Astrocyte of the cerebellum (primary cell): Measurements from ENCODE around the gene CHPT1.

Experiments used
- DNase-seq: peaks from one replicate; pipeline ENCODE4 v3.0.0-alpha.2; 2011; ENCODE audit warnings: low read depth
- H3K4me3 ChIP-seq: 2 replicates; pipeline ENCODE4 v1.5.1; 2011; ENCODE audit warnings: mild to moderate bottlenecking, low read depth, low read length, moderate library complexity
- in situ Hi-C: cut with HindIII; loops from 2 replicates; pipeline ENCODE4 v1.10.0; 2017; ENCODE audit warnings: low sequenced_read_pairs
- TF ChIP-seq, protein P1 (sequence below): IDR thresholded peaks from 2 replicates; pipeline ENCODE4 v1.5.1; 2012; ENCODE audit warnings: low read length, low read depth, moderate library complexity, mild to moderate bottlenecking; ENCODE audit errors: missing control alignments

The CHPT1 gene

GRCh38 chr12:101697197-101697929 is at the start of gene CHPT1:
CHPT1 (plus strand) TSS chr12:101697640; CDS start chr12:101697862, 222 bp downstream.
- in situ Hi-C loops: no loop called here
- no peak for DNase-seq
- TF ChIP-seq, protein P1, sequence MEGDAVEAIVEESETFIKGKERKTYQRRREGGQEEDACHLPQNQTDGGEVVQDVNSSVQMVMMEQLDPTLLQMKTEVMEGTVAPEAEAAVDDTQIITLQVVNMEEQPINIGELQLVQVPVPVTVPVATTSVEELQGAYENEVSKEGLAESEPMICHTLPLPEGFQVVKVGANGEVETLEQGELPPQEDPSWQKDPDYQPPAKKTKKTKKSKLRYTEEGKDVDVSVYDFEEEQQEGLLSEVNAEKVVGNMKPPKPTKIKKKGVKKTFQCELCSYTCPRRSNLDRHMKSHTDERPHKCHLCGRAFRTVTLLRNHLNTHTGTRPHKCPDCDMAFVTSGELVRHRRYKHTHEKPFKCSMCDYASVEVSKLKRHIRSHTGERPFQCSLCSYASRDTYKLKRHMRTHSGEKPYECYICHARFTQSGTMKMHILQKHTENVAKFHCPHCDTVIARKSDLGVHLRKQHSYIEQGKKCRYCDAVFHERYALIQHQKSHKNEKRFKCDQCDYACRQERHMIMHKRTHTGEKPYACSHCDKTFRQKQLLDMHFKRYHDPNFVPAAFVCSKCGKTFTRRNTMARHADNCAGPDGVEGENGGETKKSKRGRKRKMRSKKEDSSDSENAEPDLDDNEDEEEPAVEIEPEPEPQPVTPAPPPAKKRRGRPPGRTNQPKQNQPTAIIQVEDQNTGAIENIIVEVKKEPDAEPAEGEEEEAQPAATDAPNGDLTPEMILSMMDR: no peak
- H3K4me3 ChIP-seq: peak within 1 kb of the TSS; percentile 78

GRCh38 chr12:101647711-101648110 is 49.7 kb upstream of the CHPT1 start:
- H3K4me3 ChIP-seq: no peak overlapping the region

GRCh38 chr12:101648195-101648594 is 49.2 kb upstream of the CHPT1 start:
- no peak for DNase-seq

More at GRCh38 chr12:101647711-101648110, 49.7 kb upstream of the CHPT1 start:
- DNase-seq: no peak
- in situ Hi-C loops: no loop called here
- TF ChIP-seq, protein P1: no peak

GRCh38 chr12:101650346-101651117 is 46.9 kb upstream of the CHPT1 start:
- no peak overlapping the region for H3K4me3 ChIP-seq
- TF ChIP-seq, protein P1: no peak
- in situ Hi-C loops: no loop called here
- no peak for DNase-seq

More at GRCh38 chr12:101648195-101648594, 49.2 kb upstream of the CHPT1 start:
- no peak overlapping the region for H3K4me3 ChIP-seq
- TF ChIP-seq, protein P1: no peak
- in situ Hi-C loops: no loop called here

- H3K4me3 ChIP-seq: no peak overlapping the region
- TF ChIP-seq, protein P1: no peak
- in situ Hi-C loops: no loop called here
- DNase-seq: no peak
Measured at GRCh38 chr12:101653030-101653429, 44.4 kb upstream of the CHPT1 start.

DNA sequence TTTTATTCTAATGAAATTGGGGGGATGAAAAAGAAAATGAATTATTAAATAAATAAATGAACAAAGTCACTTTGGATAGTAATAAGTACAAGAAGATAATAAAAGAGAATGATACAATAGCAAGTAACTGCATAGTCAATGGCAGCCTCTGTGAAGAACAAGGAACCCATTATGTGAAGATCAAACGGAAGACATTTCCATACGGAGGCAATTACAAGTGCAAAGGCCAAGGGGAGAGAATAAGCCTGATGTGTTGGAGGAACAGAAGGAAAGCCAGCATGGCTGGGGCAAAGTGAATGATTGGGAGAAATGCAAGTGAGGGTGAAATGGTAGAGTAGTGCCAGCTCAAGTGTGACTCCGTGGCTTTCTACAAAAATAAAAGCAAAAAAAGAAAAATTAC is 43.9 kb upstream of the CHPT1 start:
- in situ Hi-C loops: no loop called here

More for the DNA sequence above, 43.9 kb upstream of the CHPT1 start:
- no peak for DNase-seq
- TF ChIP-seq, protein P1: no peak
- no peak overlapping the region for H3K4me3 ChIP-seq
